M059J (cell line): Measurements from ENCODE around the gene LBP. TPM values are rescaled to one million over a fixed set of nuclear protein-coding genes. Genes with fewer than 3 reads are reported as not detected.
"Not testable (repeated sequence)": the region's sequence is repeated elsewhere in the genome, so short reads cannot be mapped to it uniquely, and the experiment has no call there.

ENCODE experiments used
- DNase-seq: peaks from one replicate; pipeline ENCODE4 v3.0.0-alpha.2; 2012; ENCODE audit warnings: low read depth
- total RNA-seq: library from RNA; depleted of rRNA; stranded (reverse); fragments of >200 nt; shearing (Covaris generic); gene quantifications from 2 replicates; pipeline ENCODE4 v1.2.3, GENCODE V29; 2014

Gene LBP
- total RNA-seq, 1 experiment from 2014 or later, result 0.22 TPM

DNA sequence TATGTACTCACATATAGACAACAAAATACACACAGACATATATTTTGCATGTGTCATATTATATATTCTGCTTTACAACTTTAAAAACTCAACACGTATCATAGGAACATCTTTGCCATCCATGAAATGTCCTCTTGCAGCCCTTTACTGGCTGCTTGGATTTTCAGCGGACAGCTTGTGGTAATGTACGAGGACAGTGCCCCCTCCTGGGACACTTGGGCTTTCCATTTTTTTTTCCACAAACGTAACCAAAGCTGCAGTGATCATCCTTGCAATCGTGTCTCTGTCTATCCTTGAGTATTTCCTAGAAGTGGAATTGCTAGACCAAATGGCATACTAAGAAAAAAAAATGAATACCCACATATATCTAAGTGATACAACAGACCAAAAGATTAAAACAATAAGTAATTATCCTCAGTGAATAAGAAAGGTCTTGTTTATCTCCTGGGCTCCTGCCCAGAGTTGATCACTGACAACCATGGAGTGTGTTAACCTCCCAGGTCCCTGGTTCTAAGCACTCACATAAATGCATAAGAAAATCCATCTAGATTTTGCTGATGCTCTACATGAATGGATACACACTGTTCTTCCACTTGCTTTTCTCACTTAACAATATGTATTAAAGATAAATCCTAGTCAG is 24.2 kb upstream of the LBP start:
- DNase-seq, result peak; percentile 77

- no peak for DNase-seq
Observed at GRCh38 chr20:38324159-38324558, 22.1 kb upstream of the LBP start.

DNA sequence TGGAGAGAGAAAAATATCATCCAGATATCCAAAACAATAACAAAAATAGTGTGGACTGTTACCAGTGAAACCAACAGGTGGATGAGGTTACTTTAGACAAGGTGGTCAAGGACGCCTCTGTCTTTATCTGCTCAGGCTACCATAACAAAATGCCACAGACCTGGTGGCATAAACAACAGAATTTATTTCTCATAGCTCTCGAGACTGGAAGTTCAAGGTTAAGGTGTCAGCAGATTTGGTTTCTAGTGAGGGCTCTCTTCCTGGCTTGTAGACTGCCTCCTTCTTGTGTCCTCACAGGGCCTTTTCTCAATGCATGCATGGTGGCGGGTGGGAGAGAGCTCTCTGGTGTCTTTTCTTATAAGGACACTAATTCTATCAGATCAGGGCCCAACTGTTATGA is 21.1 kb upstream of the LBP start:
- DNase-seq, result no peak

DNA sequence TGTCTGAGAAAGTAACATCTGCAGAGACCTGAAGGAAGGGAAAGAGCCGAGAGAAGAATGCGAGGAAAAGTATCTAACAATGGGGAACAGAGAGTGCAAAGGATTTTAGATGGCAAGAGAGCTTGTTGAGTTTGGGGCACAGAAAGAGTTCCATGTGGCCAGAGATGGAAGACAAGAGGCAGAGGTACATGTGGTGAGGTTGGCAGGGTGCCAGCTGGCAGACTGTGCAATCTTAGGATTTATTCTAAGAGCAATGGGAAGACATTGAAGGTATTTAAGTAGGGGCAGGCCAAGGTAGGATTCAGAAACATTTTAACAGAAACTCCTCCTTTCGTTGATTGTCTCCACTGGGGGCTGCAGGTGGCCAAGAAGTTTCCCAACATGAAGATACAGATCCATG is 20.4 kb upstream of the LBP start:
- no peak for DNase-seq

GRCh38 chr20:38326309-38326708 is 20.0 kb upstream of the LBP start:
- DNase-seq, result peak; percentile 31

GRCh38 chr20:38330638-38331037 is 15.6 kb upstream of the LBP start:
- no peak for DNase-seq

DNA sequence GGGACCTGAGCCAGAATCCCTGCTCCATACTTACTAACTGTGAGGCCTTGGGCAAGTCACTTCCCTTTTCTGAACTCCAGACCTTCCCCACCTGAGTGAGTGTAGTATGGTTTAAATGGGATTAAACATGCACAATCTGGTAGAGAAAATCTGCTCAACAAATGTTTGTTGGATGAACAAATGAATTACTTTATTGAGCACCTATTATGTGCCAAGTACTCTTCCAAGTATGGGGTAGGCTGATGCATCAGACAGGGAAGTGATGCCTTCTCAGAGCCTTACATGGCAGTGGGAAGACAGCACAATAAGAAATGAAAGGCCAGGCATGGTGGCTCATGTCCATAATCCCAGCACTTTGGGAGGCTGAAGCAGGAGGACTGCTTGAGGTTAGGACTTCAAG is 15.0 kb upstream of the LBP start:
- no peak for DNase-seq

DNA sequence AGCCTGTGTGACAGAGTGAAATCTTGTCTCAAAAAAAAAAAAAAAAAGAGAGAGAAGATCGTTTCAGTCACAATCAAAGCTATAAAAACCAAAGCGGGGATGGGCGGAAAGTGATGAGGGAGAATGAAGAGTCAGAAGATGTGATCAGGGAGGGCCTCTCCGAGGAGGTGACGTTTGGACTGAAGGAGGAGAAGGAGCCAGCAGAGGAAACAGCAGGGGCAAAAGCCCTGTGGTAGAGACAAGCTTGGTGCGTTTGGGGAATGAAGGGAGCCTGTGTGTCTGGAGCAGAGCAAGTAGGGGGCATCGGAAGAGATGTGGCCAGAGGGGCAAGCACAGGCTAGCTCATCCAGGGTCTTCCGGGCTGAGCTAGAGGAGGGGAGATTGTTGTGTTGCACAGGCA is 14.5 kb upstream of the LBP start:
- no peak for DNase-seq

- DNase-seq, result no peak
Observed at GRCh38 chr20:38334016-38334415, 12.3 kb upstream of the LBP start.

DNA sequence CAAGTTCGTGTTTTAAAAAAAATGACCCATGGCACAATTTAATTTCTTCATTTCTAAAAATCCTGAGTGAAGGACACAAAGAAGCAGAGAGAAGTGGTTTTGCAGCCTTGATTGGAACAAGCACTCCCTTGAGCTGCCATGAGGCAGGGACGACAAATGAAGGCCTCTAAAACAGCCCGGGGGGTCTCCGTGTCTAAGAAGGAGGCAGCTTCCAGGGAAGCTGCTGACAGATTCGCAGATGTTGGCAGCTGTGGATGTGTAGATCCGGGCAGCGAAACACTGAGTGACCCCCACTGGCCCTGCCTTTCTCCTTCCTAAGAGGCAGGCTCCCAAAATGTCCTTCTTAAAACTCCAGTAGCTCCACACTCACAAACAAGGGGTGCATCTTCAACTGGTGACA is 9.6 kb upstream of the LBP start:
- no peak for DNase-seq

- DNase-seq, result peak; percentile 44
Observed at GRCh38 chr20:38337561-38338140, 8.6 kb upstream of the LBP start.

GRCh38 chr20:38338849-38339520 is 7.3 kb upstream of the LBP start:
- peak; percentile 62 for DNase-seq

DNA sequence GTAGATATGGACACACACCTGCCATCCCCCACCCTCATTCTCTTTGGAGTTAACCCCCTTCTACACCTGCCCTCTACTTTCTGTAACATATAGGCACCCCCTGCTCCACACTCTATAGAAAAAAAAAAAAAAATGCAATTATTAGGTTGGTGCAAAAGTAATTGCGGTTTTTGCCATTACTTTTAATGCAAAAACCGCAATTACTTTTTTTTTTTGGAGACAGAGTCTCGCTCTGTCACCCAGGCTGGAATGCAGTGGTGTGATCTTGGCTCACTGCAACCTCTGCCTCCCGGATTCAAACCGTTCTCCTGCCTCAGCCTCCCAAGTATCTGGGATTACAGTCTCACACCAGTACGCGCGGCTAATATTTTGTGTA is 6.8 kb upstream of the LBP start:
- not testable (repeated sequence) for DNase-seq

DNA sequence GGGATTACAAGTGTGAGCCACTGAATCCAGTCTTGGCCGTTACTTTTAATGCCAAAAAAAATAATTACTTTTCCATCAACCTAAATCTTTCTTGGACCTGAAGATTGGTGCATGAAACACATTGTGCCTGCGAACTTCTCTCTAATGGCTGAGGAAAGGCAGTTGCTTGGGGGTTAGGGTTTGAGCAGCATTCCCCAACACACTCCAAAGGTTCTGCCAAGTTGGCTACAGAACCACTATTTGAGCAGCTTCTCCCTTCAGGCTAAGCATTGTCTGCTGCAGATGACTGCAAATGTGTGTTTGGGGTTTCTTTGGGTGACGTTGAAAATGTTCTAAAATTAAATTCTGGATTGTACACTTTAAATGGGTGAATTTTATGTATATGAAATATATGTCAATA is 6.3 kb upstream of the LBP start:
- DNase-seq, result no peak

DNA sequence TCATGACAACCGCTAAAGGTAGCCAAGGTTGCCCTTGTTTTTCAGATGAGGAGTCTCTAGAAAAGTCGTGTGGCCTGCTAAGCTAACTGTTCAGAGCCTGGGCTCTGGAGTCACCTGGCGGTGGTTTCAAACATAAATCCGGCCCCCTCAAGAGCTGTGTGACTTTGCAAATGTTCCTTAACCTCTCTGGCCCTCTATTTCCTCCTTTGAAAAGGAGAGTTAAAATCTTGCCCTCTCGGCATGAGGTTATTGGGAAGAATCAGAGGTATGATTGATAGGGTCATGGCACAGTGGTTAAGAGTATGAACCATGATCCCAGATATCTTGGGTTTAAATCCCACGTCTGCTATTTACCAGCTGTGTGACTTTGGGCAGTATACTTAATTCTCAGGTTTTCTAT is 5.6 kb upstream of the LBP start:
- DNase-seq, result no peak

DNA sequence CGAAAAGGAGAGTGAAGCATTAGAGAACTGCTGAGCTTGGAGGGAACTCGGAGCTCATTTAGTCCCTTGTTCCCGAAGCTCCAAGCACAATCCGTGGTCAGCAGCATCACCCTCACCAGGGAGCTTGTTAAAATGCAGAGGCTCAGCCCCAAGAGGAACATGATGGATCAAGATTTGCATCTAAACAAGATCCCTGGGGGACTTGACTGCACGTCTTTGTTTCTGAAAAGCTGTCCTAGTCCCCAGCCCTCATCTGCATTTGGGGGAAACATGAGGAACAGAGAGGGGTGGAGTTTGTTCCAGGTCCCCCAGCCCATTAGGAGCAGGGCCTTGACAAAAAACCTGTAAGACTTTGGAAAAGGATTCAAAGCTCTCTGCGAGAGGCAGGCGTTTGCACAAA is 4.1 kb upstream of the LBP start:
- DNase-seq, result no peak

GRCh38 chr20:38342713-38343310 is 3.5 kb upstream of the LBP start:
- no peak for DNase-seq

DNA sequence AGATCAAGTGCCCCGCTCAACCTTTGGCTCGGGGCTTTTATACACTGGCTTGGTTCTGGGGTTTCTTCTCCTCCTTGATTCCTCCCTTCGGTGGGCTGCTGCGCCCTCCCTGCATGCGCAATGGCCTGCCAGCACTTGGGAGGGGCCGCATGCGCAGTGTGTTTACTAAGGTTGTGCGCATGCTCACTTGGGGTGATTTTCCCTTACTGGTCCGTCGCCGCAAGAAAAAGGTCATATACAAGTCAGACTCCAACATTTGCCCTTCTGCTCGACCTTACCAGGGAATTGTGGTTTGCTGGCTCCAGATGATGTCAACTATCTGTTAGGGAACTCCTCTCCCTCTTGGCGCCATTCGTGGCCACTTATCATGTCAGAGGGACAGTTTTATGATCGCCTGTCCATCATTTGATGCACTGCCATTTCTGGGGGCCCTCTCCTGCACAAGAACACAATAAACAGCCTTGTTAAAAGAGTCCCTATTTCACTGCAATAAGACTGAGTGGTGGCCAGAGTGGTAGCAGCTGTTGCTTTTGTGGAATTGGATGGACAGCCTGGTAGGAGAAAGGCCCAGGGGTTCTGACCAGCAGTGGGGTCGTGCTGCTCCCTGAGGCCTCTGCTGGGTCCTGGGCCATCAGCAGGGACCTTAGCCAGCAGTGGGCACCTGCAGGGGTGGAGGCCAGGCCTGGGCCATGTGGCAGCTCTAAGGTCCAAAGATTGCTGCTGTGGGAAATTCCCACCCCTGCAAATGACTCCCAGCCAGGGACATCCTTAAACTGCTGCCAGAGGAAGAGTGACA is 2.8 kb upstream of the LBP start:
- DNase-seq, result peak; percentile 43

DNA sequence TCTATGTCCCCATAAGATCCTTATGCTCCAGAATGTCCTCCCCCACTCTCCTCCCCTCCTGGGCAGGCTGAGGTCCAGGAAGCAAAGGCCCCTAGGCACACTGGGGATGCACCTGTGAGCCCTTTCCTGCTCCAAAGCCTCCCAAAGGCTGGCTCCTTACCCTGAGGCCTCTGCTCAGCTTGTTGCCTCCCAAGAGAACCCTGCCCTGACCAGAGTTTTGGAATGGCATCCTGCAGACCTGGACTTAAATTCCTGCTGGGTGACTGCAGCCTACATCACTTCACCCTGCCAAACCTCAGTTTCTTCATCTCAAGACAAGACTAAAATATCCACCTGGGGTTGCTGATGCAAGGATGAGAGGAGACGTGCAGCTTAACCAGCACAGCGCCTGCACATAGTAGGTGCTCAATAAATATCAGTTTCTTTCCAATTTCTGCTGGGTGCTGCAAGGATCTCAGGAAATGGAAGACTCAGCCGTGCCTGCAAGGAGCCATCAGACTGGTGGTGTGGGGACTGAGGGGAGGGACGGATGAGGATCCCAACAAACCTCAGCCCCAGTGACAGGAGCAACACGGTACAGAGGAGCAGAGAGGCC is 2.1 kb upstream of the LBP start:
- DNase-seq, result no peak

DNA sequence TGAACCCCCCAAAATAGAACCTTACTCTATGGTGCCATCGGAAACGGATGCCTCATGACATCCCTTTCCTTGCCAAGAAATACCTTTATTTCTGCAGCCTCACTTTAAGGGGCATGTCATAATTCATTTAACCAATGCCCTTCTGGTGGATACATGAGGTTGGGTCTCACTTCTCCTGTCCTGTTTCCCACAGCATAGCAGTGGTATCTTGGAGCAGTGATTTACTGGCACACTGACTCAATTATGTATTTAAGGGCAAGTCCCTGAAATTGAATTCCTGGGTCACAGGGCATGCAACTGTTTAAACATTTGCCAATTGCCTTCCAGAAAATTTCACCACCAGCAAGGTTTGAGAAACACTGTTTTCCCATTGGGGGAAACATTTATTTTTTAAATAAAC is 639 bp upstream of the LBP start:
- no peak for DNase-seq

DNA sequence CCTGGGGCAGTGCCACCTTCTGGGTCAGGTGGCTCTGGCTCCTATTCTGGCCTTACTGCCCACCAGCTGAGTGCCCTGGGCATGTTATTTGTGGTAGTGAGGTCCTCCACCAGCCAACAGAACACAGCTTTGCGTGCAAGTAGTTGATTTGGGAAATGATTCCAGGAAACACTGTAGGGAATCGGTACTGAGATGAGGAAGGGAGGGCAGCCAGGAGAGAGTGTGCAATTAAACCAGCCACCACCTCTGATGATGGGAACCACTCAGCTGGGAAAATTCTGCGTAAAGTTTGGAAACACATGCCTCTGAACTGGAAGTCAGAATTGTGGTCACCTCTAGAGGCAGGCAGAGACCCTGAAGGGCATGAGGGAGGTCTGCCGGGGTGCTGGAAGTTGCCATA is 459 bp downstream of the LBP start:
- no peak for DNase-seq

DNA sequence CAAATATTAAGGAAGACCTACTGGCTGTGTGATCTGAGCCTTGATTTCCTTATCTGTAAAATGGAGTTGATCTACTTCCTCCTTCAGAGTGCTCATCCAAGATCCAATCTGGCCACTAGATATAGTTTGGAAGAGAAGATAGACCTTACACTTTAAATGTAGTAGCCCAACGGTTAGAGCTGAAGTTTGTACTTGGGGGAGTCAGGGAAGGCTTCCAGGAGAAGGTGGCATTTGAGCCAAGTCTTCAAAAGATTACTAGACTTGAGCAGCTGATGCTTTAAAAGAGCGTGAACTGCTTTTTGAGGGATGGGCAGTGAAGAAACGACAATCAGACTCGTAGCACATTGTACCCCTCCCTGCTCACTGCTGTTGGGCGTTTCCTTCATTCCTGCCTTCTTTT is 3.6 kb downstream of the LBP start:
- no peak for DNase-seq
